T-helper 22 cell (primary cell): ENCODE results near the gene RHEBL1.

ENCODE experiments used
- DNase-seq: peaks from one replicate; pipeline ENCODE4 v3.0.0-alpha.2; 2020; ENCODE audit warnings: low read depth

Gene RHEBL1

DNA sequence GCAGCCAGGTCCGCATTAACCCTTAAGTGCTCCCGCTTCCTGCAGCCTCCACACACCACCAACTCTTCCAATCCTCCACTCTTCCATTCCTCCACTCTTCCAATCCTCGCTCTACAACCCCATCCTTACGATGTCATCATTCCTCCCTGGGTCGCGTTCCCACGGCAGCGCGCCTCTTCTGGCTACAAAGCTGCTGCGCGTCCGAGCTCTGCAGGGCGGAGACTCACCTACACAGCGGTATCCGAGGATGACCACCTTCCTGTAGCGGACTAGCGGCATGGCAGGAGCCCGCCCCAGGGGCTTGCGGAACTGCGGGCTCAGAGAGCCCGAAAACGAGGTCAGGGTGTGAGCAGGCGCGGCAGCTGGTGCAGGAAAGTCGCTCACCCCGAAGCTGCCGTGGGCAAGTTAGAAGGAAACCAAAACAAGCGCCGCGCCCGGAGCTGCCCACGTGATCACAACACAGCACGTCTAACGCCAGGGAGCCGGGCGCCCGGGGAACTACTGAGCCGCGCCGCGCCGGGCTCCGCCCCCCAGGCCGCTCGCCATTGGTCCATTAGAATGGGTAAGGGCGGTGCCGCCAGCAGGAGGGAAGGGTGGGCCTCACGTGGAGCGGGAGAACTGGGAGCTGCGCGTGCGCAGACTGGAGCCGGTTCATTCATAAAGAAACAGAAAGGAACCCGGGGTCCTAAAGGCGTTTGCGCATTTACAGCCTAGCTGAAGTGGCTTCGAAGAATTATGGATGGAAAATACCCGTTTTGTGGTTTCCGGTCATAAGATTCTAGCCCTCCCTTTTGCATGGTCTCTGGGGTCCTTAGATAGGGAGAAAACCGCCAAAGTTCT, at the start of gene RHEBL1:
Gene RHEBL1, minus strand, starts transcription at position 473 of the 840 bp plus-strand sequence. Its CDS starts 194 bp downstream, at position 279.
- DNase-seq: peak; percentile 97

- no peak for DNase-seq
Measured at GRCh38 chr12:49111206-49111605, 41.4 kb upstream of the RHEBL1 start.

DNA sequence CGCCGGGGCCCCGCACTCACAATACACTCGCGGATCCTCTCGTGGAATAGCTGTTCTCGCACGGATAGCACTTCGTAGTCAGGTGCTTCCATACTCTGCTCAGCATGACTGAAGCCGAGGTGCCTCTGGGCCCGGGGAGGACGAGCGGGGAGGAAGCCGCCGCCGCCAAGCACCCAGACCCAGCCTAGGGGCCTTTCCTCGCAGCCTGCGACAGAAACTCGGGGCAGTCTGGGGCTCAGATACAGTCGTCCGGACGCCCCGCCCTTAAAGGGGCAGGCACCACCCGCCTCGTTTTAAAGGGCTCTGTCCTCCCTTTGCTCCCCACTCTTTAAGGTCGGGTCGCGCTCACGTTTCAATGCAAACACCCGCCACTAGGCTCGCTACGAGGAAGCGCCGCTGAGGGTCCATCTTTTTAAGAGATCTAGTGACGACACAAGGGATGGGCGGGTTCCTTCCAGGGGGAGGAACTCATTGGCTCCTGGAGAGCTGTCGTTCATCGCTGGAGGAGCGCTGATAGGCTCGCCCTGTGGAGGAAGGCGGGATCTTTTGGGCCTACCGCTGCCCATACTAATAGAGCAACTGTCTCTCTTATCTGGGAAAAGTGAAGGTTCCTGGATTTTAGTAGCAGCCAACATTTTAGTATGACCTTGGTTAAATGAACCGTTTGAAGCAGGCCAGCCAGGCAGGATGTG, 40.8 kb upstream of the RHEBL1 start, which contains the start of gene LMBR1L:
Gene LMBR1L, minus strand, starts transcription at position 384 of the 692 bp plus-strand sequence. Its CDS starts 292 bp downstream, at position 92.
- peak; percentile 95 for DNase-seq

GRCh38 chr12:49109641-49110463, 40.1 kb upstream of the RHEBL1 start:
- no peak for DNase-seq

GRCh38 chr12:49108958-49109404, 39.2 kb upstream of the RHEBL1 start:
- DNase-seq: no peak

DNA sequence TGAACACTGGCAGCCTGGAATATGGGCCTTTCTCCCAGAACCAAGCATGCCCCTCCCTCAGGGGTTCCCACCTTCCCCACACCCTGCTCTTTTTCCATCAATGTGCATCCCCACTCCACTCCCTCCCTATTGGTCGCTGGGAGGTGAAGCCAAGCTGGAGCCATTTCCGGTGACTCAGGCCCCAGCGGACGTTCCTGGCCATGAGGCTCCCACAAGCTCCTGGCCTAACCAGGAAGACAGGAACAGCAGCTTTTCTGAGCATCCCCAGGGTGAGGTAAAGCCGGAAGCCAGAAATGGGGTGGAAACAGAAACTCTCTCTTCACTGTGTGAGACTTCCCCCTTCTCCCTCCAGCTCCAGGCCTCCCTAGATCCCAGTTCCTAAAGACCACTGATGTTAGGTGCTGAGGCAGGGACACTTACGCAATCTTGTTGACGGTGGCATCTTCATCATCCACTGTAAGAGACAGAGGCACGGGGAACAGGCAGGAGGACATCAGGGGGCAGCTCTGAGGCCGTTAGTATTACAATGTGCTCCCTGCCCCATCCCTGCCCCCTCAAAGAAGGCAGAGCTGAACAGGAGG, 35.8 kb upstream of the RHEBL1 start:
- DNase-seq: no peak

DNA sequence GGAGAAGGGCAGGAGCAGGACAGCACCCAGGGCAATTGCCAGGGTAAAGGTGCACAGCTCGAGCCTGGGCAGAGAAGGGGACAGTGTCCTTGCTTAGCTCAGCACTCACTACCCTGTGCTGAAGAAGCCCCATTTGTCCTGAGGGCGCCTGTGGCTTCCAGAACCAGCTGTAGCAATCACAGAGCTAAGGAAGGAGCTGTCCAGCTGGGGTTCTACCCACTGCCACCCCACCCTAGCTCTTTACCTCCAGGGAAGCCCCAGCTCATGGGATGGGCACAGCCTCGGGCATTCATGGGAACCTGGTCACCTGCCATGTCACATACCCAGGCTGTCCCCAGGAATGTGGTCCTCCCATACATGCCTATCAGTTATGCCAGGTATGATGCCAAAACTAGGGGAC, 35.0 kb upstream of the RHEBL1 start:
- no peak for DNase-seq

- no peak for DNase-seq
Measured at GRCh38 chr12:49100380-49100779, 30.6 kb upstream of the RHEBL1 start.

- no peak for DNase-seq
Measured at GRCh38 chr12:49098703-49099102, 28.9 kb upstream of the RHEBL1 start.

- DNase-seq: peak; percentile 29
Measured at GRCh38 chr12:49098035-49098451, 28.3 kb upstream of the RHEBL1 start.

DNA sequence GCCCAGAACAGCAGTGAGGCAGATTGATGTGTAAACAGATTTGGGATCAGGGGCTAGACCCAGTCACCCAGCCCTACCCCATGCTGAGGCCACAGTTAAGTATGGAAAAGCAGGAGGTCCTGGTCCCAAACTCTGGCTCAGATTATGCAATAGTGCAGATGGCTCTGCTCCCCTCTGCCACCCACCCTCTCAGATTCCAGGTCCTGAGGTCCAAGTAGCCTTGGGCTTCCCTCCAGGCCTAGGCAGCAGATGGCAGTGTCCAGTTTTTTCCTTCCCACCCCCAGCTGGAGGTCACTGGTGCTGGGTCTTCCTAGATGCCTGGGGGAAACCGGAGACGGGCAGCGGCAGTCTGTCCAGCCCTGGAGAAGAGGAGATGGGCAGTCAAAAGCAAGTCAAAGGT, 27.6 kb upstream of the RHEBL1 start:
- DNase-seq: no peak

DNA sequence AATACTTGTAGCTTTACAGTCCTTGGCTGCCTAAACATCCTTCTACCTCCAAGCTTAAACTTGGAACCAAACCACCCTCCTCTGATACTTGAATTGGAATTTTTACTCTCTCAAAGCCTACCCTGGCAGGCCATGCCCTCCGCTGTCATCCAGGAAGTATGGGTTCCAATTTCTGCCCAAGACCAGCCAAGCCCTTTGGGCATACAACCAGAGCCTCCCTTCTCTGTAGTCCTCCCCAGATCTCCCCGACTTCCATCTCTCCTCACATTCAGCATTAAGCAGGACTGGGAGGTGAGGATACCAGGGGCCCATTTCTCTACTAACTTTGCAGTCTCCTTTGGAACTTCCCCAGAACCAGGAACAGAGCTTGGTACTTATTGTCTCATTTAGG, 25.2 kb upstream of the RHEBL1 start:
- DNase-seq: no peak

GRCh38 chr12:49094160-49094974, 24.6 kb upstream of the RHEBL1 start, which contains the start of gene DHH:
DHH (minus strand) TSS chr12:49094801; CDS start chr12:49094512, 289 bp downstream.
- DNase-seq: no peak

GRCh38 chr12:49093792-49094159, 24.0 kb upstream of the RHEBL1 start:
- no peak for DNase-seq

DNA sequence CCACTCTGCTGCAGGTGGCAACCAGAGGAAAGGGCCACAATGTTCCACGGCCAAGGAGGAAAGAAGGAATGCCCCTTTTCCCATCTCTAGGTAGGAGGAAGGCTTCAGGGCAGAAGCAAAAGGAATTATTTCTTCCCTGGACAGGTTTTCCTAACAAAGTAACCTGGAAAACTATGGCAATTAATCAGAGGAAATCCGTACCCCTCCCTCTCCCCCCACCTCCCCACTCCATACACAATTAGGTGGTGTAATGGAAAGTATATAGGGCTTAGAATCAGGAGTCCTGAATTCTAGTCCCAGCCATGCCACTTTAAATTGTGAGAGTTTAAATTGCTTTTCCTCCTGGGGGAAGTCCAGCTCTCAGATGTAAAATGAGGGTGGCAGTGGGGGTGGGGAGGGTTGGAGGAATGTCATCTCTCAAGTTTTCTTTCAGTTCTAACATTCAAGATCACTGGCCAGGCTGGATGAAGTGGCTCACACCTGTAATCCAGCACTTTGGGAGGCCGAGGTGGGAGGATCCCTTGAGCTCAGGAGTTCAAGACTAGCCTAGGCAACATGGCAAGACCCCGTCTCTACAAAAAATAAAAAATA, 23.1 kb upstream of the RHEBL1 start:
- no peak for DNase-seq

GRCh38 chr12:49092086-49092815, 22.5 kb upstream of the RHEBL1 start:
- DNase-seq: no peak

DNA sequence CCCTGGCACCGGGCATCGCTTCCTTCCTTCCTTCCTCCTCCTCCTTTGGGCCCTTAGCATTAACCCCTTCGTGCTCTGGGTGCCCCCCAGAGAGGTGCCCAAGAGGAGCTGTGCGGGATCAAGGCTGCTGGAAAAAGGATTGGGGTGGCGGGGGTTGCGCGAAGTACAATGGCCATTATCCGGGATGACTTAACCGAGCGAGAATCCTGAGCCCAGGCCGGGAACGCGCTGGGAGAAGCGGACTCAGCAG, 22.0 kb upstream of the RHEBL1 start:
- DNase-seq: no peak

DNA sequence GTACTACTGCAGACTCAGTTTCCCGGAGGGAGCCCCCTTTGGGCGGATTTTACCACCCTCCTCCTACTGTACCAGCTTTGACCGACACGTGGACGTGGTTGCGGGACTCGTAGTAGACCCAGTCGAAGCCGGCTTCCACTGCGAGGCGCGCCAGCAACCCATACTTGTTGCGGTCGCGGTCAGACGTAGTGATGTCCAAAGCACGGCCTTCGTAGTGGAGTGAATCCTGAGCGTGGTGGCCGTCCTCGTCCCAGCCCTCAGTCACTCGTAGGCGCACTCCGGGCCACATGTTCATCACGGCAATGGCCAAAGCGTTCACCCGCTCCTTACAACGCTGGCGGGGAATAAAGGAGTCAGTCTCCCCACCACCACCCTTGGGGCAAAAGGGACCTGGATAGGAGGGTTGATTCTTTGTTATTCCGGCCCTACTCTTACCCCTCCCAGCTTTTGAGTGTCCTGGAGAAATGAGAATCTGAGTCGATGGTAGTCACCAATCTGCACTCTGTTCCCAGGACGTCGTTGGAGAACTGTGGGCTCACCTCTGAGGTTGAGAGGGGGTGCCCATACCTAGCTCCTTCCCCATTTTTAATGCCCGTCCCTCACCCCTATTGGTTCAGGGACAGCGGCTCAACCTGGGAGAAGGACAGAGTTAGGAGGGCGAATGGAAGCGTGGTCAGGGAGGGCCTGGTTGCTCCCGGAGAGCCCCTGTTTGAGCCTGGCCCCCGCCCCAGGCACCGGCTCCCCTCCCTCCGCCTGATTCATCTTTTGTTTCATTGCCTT, 21.5 kb upstream of the RHEBL1 start:
- no peak for DNase-seq
